Measurements from ENCODE around the gene WDFY4.

The WDFY4 gene

DNA sequence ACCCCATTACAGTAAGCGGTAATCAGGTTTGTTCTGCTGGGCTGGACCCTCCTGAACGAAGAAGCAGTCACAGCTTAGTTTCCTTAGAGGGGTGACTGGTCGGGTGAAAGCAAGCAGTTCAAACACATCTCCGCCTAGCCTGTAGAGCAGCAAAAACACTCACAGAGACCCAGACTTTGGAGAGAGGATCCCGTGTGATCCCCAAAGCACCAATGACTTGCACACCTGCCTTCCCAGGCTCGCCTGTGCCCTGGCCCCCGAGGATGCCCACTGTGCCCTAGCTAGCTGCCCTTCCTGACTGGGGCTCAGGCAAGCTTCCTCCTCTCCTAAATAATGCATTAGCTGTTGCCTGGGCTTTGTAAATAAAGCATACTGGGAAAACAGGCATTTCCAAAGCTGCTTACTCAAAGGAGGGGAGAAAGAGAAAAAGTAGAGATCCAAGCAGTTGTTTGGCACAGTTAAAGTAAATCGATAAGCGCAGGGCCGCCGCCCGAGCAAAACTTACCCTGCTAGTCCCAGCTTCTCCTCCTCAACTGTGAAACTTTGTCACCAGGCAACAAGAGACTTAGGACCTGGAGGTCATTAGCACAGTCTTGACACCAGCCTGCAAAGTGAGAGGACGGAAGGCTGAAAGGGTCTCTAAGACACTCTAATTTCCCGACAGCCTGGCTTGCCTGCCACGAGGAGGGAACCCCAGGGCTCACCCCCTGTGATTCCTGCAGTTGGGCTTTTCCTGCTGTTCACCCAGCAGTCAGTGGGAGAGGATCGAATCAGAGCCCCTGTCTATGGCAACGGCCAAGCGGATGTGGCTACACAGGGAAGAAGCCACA, 250.2 kb downstream of the WDFY4 start:
- DNase-seq (ENCODE audit: low read depth in 2 of 2, low spot score in 1 of 2): no peak

DNA sequence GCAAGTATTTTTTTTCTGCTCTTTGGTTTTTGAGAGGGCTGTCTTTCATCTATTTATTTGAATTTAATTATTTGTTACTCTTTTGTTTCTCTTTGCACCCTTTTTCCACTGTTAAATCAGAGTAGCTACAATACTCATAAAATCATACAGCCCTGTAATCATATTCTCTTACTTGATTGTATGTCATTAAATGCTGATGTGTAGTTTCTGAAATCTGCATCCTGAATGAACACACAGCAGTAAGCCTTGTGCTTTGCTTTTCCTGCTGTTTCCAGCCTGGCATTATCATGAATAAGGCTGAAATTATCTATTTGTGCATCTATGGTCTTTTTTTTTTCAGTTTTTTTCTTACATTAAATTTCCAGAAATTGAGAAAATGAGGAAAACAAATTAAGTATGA, 250.9 kb downstream of the WDFY4 start:
- DNase-seq (ENCODE audit: low read depth in 2 of 2, low spot score in 1 of 2): no peak

DNA sequence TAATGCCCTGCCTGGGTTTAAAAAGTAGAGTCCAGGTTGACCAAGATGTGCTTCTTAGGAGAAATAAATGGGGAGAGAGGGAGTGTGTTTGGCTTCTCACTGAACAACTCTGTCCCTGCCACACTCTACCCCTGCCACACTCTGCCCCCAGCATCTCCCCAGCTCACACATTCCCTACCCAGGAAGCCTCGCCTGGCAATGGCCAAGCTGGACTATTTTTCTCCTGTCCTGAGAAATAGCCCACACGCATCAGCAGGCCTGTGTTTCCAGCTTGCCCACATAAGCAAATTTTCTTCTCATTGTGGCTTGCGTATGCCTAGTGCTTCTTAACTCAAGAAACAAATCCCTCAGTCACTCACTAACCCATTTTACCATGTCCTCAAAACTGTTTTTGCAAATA, 253.1 kb downstream of the WDFY4 start:
- DNase-seq (ENCODE audit: low read depth in 2 of 2, low spot score in 1 of 2): no peak

DNA sequence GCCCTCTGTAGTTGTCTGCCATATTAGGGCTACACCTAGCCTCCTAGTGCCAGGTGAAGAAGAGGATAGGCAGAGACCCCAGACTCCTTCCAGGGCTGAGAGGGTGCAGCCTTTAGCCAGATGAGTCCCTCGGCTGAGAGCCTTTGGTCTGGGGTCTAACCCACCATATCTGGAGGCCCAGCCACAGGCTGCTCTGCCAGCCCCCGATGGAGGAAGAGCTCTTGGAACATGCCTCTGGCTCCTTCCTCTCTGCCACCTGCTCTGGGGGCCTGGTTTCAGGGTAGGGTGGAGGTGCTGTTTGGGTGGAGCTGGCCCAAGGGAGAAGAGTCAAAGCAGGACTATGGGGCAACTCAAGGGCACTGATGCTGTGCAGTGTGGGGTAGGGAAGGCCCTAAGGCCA, 253.6 kb downstream of the WDFY4 start:
- DNase-seq (ENCODE audit: low read depth in 2 of 2, low spot score in 1 of 2): no peak

DNA sequence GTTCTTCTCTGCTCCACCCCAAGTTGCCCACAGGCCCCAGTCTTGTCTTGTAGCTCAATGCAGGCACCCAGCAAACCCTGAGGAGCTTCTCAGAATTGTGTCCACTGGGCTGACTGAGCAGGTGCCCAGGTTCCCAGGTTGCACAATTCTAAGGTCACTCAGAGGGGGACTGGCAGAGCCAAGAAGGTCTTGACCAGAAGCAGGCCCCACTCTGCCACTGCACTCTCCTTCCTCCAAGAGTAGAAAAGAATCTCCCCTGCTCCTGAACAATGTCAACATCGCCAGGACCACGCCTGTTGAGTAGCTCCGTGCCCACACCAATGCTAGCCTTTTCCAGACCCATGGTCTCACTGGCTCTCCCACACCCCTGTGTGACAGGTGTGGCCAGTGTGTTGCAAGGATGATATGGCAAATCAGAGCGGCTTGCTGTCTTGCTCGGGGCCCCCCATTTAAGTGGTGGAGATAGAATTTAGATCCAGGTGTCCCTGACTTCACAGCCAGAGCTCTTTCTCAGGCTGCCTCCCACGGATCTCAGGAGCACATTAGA, 254.4 kb downstream of the WDFY4 start:
- no peak for DNase-seq (ENCODE audit: low read depth in 2 of 2, low spot score in 1 of 2)

DNA sequence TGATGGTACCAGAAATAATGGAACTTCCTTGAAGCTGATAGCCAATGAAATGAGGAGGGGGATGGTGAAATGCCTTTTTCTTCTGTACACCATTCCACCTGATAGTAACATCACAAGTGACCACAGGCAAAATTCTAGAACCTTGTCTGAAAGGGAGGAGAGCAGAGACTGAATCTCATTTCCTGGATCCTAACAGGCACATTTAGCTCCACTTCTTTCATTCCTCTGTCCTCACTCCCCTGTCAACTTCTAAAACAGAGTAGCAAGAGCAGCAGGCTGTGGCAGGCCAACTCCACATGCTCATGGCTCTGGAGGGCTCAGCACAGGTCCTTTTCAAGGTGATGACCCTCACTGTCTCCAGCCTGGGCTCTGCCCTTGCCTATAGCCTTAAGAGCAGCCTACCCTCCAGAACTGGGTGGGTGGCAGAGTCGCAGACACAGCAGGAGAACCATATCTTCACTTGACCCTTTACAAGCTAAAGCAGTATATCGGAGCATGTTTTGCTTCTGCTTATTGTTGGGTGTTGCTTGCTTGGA, 255.2 kb downstream of the WDFY4 start, which contains the start of gene LRRC18:
Gene LRRC18 (minus strand): TSS at position 51 of the 536 bp plus-strand sequence. CDS start 25,685 bp downstream, outside the sequence.
- no peak for DNase-seq (ENCODE audit: low read depth in 2 of 2, low spot score in 1 of 2)

DNA sequence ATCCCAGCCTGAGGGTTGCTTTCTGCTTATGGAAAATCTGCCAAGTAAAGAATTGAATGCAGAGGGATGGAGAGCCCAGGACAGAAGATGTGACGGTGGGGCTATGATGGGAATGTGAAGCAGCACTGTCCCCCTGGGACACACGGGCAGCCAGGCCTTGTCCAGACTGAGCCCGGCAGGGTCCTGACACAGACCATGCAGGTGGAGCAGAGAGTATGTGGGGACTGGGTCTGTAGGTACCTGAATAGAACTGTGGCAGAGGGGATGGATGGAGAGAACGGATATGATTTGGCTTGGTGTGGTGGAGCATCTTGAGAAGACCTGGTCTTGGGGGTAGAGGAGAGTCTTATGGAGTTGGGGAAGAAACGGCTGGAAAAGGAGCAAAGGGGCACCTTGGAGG, 255.7 kb downstream of the WDFY4 start:
- no peak for DNase-seq (ENCODE audit: low read depth in 2 of 2, low spot score in 1 of 2)

DNA sequence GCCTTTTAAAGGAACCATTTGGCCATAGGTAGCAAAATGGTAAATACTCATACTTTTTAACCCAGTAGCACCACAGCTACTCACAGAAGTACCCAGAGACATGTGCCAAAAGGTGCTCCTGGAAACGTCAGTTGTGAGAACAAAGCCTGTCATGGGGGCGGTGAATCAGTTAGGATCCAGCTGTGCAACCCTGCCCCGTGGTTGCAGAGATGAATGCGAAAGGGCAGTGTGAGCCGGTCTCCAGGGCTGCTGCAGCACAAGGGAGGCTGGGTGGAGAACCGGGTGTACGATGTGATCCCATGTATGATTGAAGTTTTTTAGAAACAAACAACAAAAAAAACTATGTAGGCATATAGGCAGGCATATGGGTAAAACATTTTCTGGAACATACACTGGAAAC, 256.3 kb downstream of the WDFY4 start:
- DNase-seq (ENCODE audit: low read depth in 2 of 2, low spot score in 1 of 2): no peak

DNA sequence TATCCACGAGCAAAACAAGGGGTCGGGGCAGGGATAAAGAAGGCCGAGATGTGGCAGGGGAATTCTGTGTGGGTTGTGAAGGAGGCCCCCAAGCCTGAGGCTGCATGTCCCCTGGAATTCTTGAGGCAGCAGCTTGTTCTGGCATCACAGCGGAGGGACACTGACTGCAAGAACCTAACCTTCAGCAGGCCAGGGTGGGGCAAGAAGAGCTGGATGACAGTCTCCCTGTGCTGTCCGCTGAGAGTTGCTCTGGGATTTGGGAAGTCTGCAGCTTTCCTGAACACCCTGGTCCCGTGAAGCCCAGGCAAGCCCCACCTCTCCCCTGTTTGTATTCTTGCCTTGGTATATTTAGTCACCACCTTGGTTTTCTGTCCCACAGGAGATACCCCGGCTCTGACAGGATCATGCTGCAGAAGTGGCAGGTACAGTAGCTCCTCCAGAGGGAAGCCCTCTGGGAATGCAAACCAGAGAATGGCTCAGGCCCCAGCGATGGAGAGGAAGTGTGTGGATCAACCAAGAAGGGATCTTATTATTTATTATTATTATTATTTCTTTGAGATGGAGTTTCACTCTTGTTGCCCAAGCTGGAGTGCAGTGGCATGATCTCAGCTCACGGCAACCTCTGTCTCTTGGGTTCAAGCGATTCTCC, 256.9 kb downstream of the WDFY4 start:
- no peak for DNase-seq (ENCODE audit: low read depth in 2 of 2, low spot score in 1 of 2)

DNA sequence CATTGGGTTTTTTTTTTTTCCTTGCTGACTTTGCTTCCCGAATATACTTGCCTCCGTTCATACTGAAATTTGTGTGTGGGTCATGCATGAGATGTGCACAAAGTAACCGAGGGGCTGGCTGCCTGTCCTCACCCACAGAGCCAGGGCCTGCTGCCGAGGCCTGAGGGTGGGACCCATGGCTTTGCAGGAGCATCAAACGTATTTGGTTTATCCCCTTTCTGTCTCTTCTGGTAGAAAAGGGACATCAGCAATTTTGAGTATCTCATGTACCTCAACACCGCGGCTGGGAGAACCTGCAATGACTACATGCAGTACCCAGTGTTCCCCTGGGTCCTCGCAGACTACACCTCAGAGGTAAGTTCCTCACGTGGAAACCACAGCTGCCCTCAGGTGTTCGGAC, 258.4 kb downstream of the WDFY4 start:
- DNase-seq (ENCODE audit: low read depth in 2 of 2, low spot score in 1 of 2): no peak

DNA sequence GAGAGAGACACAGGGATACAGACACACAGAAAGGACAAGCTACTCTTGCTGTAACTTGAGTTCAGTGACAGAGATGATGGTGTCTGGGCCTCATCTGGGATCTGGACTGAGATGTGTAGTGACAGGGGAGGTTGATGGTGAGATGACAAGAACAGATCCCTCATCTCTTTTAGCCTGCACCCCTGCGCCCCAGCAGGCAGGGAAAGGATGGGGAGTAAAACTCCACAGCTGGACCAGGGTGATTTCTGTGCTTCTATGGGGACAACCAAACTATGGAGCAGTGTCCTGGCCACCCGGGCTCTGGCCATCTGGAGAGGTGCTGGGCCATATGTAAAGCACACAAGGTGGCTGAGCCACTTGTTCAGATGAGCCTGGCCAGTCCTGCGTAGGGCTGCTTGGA, 259.5 kb downstream of the WDFY4 start:
- DNase-seq (ENCODE audit: low read depth in 2 of 2, low spot score in 1 of 2): no peak

DNA sequence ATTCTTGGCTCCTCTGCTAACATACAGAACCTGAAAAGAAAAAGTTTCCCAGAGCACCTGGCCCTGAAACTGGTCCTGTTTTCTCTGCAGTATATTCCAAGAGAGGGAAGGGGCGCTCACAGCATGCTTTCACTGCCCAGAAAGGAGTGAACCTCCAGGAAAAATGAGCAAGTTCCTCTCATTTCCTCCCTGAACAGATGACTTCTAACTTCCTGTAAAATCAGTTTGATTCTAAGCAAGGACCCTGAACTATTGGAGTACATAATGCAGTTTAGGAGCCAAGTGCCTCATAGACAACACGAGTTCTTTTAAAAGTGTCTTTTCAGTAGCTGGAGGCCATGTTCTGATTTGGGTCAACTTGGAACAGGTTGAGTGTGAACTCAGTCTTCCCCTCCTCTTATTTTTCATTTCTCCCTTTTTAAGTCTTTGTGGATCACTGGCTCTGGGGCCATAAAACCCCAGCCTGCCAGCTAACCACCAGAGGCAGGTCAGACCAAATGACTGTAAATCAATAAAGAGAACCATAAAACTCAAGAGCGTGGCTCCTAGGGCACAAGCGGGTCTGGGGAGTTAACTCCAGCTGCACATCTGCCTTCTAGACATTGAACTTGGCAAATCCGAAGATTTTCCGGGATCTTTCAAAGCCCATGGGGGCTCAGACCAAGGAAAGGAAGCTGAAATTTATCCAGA, 260.9 kb downstream of the WDFY4 start:
- DNase-seq (ENCODE audit: low read depth in 2 of 2, low spot score in 1 of 2): no peak

DNA sequence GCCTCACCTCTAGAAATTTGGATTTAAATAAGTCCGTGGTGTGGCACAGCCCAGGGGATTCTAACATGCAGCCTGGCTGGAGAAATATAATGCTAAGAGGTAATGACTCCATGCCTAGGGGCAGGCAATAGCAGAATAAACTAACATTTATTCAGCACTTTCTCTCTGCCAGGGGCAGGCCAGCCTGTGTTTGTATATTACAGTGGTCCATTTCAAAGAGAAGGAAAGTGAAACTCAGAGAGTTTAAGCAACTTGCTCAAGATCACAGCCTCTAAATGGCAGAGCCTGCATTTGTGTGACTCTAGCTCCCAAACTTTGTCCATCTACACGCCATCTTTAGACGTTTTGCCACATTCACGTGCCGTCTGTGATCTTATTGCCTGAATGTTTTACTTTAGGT, 261.7 kb downstream of the WDFY4 start:
- no peak for DNase-seq (ENCODE audit: low read depth in 2 of 2, low spot score in 1 of 2)

DNA sequence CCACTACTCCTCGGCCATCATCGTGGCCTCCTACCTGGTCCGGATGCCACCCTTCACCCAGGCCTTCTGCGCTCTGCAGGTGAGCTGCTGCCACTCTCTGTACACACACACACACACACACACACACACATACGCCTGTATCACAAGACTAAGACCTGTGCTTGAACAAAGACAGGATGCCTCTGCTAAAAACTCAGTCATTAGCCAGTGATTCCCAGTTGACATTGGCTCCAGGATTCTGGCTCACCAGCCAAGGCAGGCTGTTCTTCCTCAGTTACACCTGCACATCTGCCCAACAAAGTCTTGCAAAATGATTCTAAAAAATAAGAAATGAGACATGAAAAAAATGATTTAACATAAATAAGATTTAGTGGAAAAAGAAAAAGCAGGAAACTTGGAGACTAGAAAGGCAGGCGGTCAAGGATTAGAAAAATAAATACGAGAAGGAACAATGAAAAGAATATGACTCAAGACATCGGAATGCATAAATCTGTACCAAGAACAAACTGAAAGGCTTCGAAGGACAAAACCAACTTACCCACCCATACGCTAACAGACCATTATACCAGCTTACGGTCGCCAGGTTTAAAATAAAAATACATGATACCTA, 262.3 kb downstream of the WDFY4 start:
- DNase-seq (ENCODE audit: low read depth in 2 of 2, low spot score in 1 of 2): no peak

DNA sequence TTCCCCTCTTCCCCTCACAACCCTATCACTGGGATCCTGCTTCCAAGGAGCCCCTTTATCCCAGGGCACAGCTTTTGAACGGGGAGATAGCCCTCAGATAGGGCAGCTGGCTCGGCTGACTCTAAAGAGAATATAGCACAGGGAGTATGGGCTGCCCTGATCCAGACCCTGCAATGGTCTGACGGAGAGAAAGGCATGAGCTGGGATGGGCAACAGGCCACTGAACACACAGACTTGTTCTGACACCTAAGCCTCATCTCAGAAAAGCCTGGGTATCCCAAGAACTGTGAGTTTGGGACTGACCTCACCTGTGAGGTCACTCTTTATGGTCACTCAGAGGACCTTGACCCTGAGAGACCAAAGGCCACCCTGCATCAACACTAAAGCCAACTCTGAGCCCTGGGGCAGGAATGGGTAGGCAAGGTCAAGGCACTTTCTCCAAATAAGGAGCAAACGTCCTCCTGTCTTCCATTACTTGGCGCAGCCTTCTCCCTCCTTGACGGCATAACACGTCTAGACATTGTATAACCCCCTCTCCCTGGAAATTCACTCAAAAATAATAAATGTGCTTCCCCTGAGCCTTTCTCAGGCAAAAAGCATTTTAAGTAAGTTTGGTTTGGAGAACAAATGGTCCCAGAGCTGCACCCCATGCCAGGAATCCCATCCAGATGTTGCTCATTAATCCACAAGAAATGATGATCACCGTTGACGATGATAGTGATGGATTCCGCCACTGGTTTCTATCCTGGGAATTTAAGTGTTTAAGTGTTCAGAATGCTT, 263.2 kb downstream of the WDFY4 start:
- no peak for DNase-seq (ENCODE audit: low read depth in 2 of 2, low spot score in 1 of 2)

DNA sequence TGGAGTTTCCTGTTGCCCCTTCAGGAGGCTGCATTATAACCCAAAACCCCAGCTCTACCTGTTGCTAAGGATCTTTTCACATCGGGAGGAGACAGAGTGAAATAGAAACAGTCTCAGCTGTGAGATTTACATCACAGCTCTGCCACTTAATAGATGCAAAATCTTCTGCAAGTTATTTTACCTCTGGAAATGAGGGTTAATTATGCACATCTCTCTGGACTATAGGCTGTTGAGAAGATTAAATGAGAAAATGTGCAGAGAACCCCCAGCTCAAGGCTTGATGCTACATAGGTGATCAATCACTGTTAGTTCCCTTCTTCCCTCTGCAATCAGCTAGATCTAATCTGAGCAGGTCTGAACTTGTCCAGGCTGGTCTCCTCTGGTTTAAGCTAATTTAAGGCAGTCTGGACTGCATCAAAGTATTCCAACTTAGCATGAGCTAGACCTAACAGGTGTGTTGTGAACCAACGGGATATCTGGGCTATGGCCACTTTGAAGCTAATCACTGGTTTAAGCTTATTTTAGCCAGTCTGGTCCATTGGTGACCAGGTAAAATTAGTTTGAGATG, 263.9 kb downstream of the WDFY4 start:
- DNase-seq (ENCODE audit: low read depth in 2 of 2, low spot score in 1 of 2): no peak

DNA sequence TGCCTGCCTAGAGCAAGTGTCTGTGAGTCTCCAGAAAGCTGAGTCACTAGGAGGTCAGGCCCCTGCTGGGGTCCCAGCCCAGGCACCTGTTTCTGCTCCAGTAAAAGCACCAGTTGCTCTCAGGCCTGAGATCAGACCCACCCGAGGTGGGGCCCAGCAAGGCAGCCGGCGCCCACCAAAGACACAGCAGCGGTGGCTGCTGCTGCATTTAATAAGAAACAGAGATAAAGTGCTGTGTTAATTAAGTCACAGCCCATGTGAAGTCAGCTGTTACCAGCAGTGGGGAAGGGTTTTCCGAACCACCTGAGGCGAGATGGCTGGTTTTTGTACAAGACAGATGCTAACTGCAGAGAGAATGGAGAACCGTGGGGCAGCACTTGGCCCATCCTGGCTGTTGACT, 267.0 kb downstream of the WDFY4 start:
- no peak for DNase-seq (ENCODE audit: low read depth in 2 of 2, low spot score in 1 of 2)

DNA sequence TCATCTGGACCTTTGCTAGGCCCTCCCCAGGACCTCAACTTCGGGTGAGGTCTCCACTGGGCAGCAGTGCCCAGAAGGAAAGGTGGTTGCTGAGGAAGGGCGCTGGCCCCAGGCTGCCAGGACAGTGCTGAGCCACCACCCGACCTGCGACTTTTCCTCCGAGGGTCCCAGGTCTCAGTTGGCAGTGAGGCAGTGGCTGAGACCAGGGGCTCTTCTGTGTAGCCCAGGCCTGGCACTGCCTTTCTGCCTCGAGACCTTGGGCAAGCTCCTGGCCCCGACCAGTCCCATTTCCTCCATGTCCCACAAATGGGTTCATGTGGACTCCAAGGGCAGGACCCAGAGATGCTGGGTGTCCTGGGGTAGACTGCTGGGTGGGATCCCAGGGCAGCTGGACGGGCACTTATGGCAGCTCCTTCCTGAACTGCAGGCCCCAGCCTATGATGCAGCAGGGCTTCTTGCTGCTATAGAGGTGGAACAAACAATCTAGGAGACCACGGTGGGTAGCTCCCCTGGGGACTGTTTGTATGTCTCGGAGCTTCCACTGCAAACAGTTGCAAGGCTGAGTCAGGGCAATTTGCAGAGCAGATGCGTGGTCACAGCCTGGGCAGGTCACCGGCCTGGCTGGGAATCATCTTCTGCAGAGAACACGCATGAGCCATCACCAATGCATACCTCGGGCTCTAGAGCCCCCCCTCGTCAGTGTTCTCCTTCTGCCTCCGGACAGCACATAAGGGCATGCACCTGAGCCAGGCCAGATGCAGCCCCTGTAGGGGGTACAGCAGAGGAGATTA, 272.9 kb downstream of the WDFY4 start:
- no peak for DNase-seq (ENCODE audit: low read depth in 2 of 2, low spot score in 1 of 2)

DNA sequence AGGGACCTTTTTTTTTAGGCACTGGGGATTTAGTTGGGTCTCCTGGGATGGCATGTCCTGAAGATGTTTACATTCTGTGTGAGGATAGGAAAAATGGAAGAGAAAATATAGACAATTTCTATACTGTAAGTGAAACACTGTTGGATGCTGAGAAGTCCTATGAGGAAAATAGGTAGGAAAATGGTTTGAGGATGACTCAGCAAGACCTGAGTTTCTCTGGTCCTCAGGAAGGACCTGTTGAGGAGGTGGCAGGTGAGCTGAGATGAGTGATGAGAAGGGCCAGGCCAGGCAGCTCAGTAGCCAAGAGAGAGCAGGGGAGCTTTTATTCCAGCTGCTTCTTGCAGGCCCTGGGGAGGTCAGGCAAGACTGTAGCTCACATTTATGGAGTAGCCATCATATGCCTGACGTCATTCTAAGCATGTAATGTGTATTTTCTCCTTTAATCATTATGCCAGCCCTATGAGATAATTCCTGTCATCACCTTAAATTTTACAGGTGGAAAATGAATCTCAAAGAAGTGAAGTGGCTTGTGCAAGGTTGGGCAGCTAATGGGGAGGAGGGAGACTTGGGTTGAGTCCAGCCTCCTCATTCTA, 274.0 kb downstream of the WDFY4 start:
- no peak for DNase-seq (ENCODE audit: low read depth in 2 of 2, low spot score in 1 of 2)

Data from stimulated activated CD8-positive, alpha-beta memory T cell treated with anti-CD3 and anti-CD28 coated beads, Interleukin-4, amount 100 ng/mL, for 4 hours (primary cell).